CD8-positive, alpha-beta memory T cell (primary cell): Measurements from ENCODE around the gene FOXA1. TPM values are rescaled to one million over a fixed set of nuclear protein-coding genes. Genes with fewer than 3 reads are reported as not detected.

Experiments used
- CTCF ChIA-PET: fragments of 350-600 bp; sonication (Branson Sonifier 250); formaldehyde crosslinking; loops from one replicate; lab custom pipeline; 2021; ENCODE audit warnings: antibody characterized with exemption; lab: Charles Lee
- POLR2A ChIA-PET: fragments of 350-600 bp; sonication (Branson Sonifier 250); formaldehyde crosslinking; loops from one replicate; lab custom pipeline; 2021; ENCODE audit warnings: antibody characterized with exemption; lab: Charles Lee
- DNase-seq, 5 donors: peaks; one replicate each; pipeline versions ENCODE4 v3.0.0 to v3.0.0-alpha.2; 2020 to 2022; ENCODE audit warnings: mixed read lengths in 1 of 5
- H3K27ac ChIP-seq: one replicate; pipeline ENCODE4 v1.7.0; 2013; ENCODE audit warnings: low read depth, mild to moderate bottlenecking, low read length, moderate library complexity
- H3K27me3 ChIP-seq: 2 replicates; pipeline ENCODE4 v1.7.0; 2013; ENCODE audit warnings: low read length, mild to moderate bottlenecking; ENCODE audit not compliant: insufficient read depth, poor library complexity, severe bottlenecking
- H3K36me3 ChIP-seq: 2 replicates; pipeline ENCODE4 v1.7.0; 2013; ENCODE audit warnings: mild to moderate bottlenecking, low read length, moderate library complexity; ENCODE audit not compliant: insufficient read depth
- H3K4me1 ChIP-seq: 2 replicates; pipeline ENCODE4 v1.7.0; 2013; ENCODE audit warnings: mild to moderate bottlenecking, low read length, moderate library complexity; ENCODE audit not compliant: insufficient read depth
- H3K4me3 ChIP-seq: 2 replicates; pipeline ENCODE4 v1.7.0; 2013; ENCODE audit warnings: mild to moderate bottlenecking, low read length
- H3K9me3 ChIP-seq: 2 replicates; pipeline ENCODE4 v1.7.0; 2013; ENCODE audit warnings: mild to moderate bottlenecking, low read length
- H3K27ac Mint-ChIP-seq, 8 donors: one replicate each; pipeline ENCODE4 v1.8.0; 2020 to 2021; ENCODE audit warnings: mixed read lengths in 8 of 8, mild to moderate bottlenecking in 6 of 8, inconsistent platforms in 3 of 8, moderate library complexity in 3 of 8
- H3K27me3 Mint-ChIP-seq, 2 donors: one replicate each; pipeline ENCODE4 v1.8.0; 2020 to 2021; ENCODE audit warnings: mixed read lengths in 2 of 2, mild to moderate bottlenecking in 1 of 2, moderate library complexity in 1 of 2
- H3K36me3 Mint-ChIP-seq, 3 donors: one replicate each; pipeline ENCODE4 v1.8.0; 2020 to 2021; ENCODE audit warnings: mixed read lengths in 3 of 3, inconsistent platforms in 1 of 3, mild to moderate bottlenecking in 1 of 3
- H3K4me1 Mint-ChIP-seq, 3 donors: one replicate each; pipeline ENCODE4 v1.8.0; 2020 to 2021; ENCODE audit warnings: mixed read lengths in 3 of 3, inconsistent platforms in 1 of 3, mild to moderate bottlenecking in 1 of 3
- H3K4me3 Mint-ChIP-seq, 7 donors: one replicate each; pipeline ENCODE4 v1.8.0; 2020 to 2021; ENCODE audit warnings: mixed read lengths in 7 of 7, mild to moderate bottlenecking in 6 of 7, moderate library complexity in 4 of 7, inconsistent platforms in 2 of 7
- H3K9me3 Mint-ChIP-seq, 5 donors: one replicate each; pipeline ENCODE4 v1.8.0; 2020 to 2022; ENCODE audit warnings: mixed read lengths in 5 of 5, mild to moderate bottlenecking in 3 of 5, moderate library complexity in 2 of 5, inconsistent platforms in 1 of 5
- polyA plus RNA-seq: library from polyadenylated mRNA; unstranded; fragments of 300-500 nt; fragmentation: Illumina TruSeq; gene quantifications from one replicate; pipeline ENCODE4 v1.2.3, GENCODE V29; 2021
- total RNA-seq, 2 experiments: library from RNA; stranded (reverse); gene quantifications; one replicate each; pipeline ENCODE4 v1.2.3, GENCODE V29; 2021

Gene FOXA1
- total and polyA plus RNA-seq, 3 experiments from 2014 or later = 0.42 TPM; not detected in 2

- Histone ChIP-seq H3K9me3 (no peaks in the 10 kb centered on the region), H3K4me1 (no peaks in the 10 kb centered on the region), H3K27ac (no peak overlapping the region), H3K36me3 (no peaks in the 10 kb centered on the region), H3K4me3 (no peak overlapping the region), H3K27me3 (peaks cover 14% of the 10 kb centered on the region)
- no peak for DNase-seq
- peaks cover 56 to 72% of the 10 kb centered on the region in 2 donors for H3K27me3 Mint-ChIP-seq
- peak overlapping the region in 1 of 8 donors; percentile 20 for H3K27ac Mint-ChIP-seq
- peaks cover 19 to 51% (median 27%) of the 10 kb centered on the region in 5 donors for H3K9me3 Mint-ChIP-seq
- POLR2A ChIA-PET = no interaction called here
- CTCF ChIA-PET = no interaction called here
- no peak overlapping the region for H3K4me3 Mint-ChIP-seq
- H3K4me1 Mint-ChIP-seq = peaks cover 3 to 7% (median 6%) of the 10 kb centered on the region in 3 donors
- H3K36me3 Mint-ChIP-seq = peaks cover 0 to 7% (median 1%) of the 10 kb centered on the region in 3 donors
Observed at GRCh38 chr14:37590428-37591139, 4.5 kb downstream of the FOXA1 start.

DNA sequence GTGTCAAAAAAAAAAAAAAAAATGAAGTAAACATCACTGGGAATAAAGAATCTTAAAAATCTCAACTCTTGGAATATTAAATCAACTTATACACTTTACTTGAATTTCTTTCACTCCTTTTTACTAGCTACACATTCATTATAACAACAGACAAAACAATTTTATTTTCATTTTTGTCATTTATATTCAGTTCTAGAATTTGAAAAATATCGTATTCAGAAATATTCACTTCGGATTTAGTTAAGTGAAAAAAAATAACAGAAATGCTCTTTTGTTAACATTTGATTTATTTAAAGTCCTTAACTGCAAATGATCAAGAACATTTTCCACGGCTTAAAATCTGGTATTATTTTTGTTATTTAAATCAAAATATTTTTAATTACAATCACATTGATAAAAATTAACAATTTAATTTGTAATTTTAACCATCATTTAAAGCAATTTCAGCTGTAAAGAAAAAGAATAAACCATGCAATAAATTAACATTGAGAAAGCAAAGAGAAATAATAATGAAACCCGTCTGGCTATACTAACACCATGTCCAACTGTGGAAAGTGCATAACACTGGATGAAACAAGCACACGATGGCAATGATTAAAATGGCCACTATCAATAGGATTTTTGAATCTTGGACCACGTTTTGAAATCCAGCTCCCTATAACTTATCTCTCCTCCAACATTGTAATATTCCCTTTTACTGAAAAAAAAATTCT is 5.2 kb downstream of the FOXA1 start:
- peaks cover 14% of the 10 kb centered on the region for H3K27me3 ChIP-seq
- no peaks in the 10 kb centered on the region for H3K36me3 ChIP-seq
- Mint-ChIP-seq H3K36me3 (peaks cover 0 to 7% (median 1%) of the 10 kb centered on the region in 3 donors), H3K27me3 (peaks cover 60 to 77% of the 10 kb centered on the region in 2 donors), H3K27ac (no peak overlapping the region), H3K4me3 (no peak overlapping the region), H3K4me1 (peaks cover 3 to 6% (median 5%) of the 10 kb centered on the region in 3 donors), H3K9me3 (peaks cover 19 to 56% (median 27%) of the 10 kb centered on the region in 5 donors)
- H3K9me3 ChIP-seq = no peaks in the 10 kb centered on the region
- no peak for DNase-seq
- H3K27ac ChIP-seq = no peak overlapping the region
- POLR2A ChIA-PET = no interaction called here
- H3K4me1 ChIP-seq = no peaks in the 10 kb centered on the region
- CTCF ChIA-PET = no interaction called here
- H3K4me3 ChIP-seq = no peak overlapping the region

DNA sequence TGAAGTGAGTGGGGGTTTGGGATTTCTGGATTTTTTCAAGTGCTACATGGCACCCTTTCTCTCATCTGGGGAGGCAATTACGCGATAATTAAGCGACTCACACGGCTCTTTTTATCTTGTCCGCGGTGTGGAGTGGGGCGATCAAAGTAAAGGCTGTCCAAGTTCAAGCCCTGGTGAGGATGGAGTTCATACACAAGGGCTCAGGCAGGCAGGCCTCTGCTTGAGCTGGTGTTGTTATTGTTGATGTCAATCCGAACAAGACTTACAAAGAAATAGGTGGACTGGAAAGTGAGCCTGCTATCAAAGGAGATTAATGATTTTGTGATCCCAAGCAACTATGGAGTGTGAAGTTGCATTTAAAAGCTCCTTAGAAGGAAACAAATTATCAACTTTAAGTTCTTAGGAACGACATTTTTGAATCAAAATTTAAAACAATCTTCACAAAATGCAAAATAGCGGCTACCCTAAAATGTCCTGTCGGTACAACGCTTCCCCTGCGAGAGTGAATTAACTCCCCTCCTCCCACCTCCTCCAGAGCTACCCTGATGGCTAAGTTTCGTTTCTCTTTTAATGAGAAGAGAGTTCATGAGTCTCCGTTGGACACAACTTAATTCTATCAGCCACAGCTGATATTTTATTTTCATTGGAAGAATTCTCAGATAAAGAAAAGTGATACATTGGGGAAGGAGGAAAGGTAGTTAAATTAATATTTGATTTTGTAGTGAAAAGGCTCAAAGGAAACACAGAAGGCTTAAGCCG is 5.9 kb downstream of the FOXA1 start:
- Mint-ChIP-seq H3K4me1 (peaks cover 2 to 4% (median 3%) of the 10 kb centered on the region in 3 donors), H3K9me3 (peaks cover 17 to 54% (median 27%) of the 10 kb centered on the region in 5 donors), H3K4me3 (no peak overlapping the region), H3K27me3 (peaks cover 61 to 74% of the 10 kb centered on the region in 2 donors), H3K27ac (no peak overlapping the region), H3K36me3 (peaks cover 0 to 6% (median 1%) of the 10 kb centered on the region in 3 donors)
- Histone ChIP-seq H3K27me3 (peaks cover 14% of the 10 kb centered on the region), H3K27ac (no peak overlapping the region), H3K4me3 (no peak overlapping the region), H3K9me3 (no peaks in the 10 kb centered on the region), H3K4me1 (no peaks in the 10 kb centered on the region), H3K36me3 (no peaks in the 10 kb centered on the region)
- no peak for DNase-seq
- CTCF ChIA-PET = no interaction called here
- POLR2A ChIA-PET = no interaction called here

GRCh38 chr14:37588667-37588955 is 6.4 kb downstream of the FOXA1 start:
- Mint-ChIP-seq H3K27me3 (peaks cover 56 to 68% of the 10 kb centered on the region in 2 donors), H3K36me3 (peaks cover 0 to 3% (median 1%) of the 10 kb centered on the region in 3 donors), H3K4me3 (no peak overlapping the region), H3K9me3 (peaks cover 13 to 49% (median 27%) of the 10 kb centered on the region in 5 donors), H3K4me1 (no peaks in the 10 kb centered on the region), H3K27ac (no peak overlapping the region)
- Histone ChIP-seq H3K9me3 (no peaks in the 10 kb centered on the region), H3K27ac (no peak overlapping the region), H3K36me3 (no peaks in the 10 kb centered on the region), H3K4me3 (no peak overlapping the region), H3K27me3 (peaks cover 11% of the 10 kb centered on the region), H3K4me1 (no peaks in the 10 kb centered on the region)
- ChIA-PET CTCF (no interaction called here), POLR2A (no interaction called here)
- no peak for DNase-seq

GRCh38 chr14:37587881-37588666 is 7.0 kb downstream of the FOXA1 start:
- H3K36me3 ChIP-seq = no peaks in the 10 kb centered on the region
- no peak overlapping the region for H3K27ac ChIP-seq
- no peak overlapping the region for H3K4me3 ChIP-seq
- no peak for DNase-seq
- H3K27me3 ChIP-seq = peaks cover 11% of the 10 kb centered on the region
- ChIA-PET POLR2A (no interaction called here), CTCF (no interaction called here)
- Mint-ChIP-seq H3K36me3 (peaks cover 0 to 3% (median 1%) of the 10 kb centered on the region in 3 donors), H3K4me1 (no peaks in the 10 kb centered on the region), H3K27ac (no peak overlapping the region), H3K4me3 (no peak overlapping the region), H3K9me3 (peaks cover 12 to 45% (median 27%) of the 10 kb centered on the region in 5 donors), H3K27me3 (peaks cover 51 to 63% of the 10 kb centered on the region in 2 donors)
- no peaks in the 10 kb centered on the region for H3K4me1 ChIP-seq
- H3K9me3 ChIP-seq = no peaks in the 10 kb centered on the region

DNA sequence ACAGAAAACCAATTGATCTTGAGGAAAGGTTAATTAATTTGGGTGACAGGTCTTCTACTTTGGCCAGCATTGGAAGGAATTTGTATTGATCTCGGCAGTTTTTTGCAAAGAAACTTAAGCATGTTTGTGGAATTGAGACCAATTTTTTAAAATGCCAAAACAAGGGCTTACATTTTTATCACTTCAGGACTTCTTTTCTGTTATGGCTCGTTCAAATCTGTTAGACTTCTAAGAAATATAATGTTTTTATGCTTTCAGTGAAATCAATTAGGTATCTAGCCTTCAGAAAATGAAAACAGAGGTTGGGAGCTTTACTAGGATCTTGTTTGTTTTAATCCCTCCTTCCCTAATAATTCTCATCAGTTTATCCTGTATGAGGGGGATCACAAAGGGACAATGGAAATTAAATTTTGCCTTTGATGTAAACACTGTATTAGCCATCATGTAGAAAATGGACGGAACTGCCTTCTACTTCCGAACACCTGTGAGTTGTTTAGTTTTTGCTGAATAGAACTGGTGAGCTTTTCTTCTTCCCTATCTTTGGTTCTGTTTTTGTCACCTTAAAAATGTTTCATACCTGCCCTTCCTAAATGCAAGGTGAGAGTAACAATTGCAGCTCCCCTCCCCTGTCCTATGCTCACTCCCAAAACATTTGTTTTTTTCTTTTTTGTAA is 7.8 kb downstream of the FOXA1 start:
- H3K36me3 Mint-ChIP-seq = peaks cover 0 to 3% (median 1%) of the 10 kb centered on the region in 3 donors
- H3K4me1 ChIP-seq = no peaks in the 10 kb centered on the region
- no peaks in the 10 kb centered on the region for H3K4me1 Mint-ChIP-seq
- peaks cover 43 to 60% of the 10 kb centered on the region in 2 donors for H3K27me3 Mint-ChIP-seq
- no peak overlapping the region for H3K27ac ChIP-seq
- no peak overlapping the region for H3K27ac Mint-ChIP-seq
- no peaks in the 10 kb centered on the region for H3K9me3 ChIP-seq
- no peak overlapping the region for H3K4me3 Mint-ChIP-seq
- POLR2A ChIA-PET = no interaction called here
- DNase-seq = no peak
- H3K36me3 ChIP-seq = no peaks in the 10 kb centered on the region
- CTCF ChIA-PET = no interaction called here
- H3K27me3 ChIP-seq = peaks cover 11% of the 10 kb centered on the region
- no peak overlapping the region for H3K4me3 ChIP-seq
- peaks cover 8 to 38% (median 22%) of the 10 kb centered on the region in 5 donors for H3K9me3 Mint-ChIP-seq

DNA sequence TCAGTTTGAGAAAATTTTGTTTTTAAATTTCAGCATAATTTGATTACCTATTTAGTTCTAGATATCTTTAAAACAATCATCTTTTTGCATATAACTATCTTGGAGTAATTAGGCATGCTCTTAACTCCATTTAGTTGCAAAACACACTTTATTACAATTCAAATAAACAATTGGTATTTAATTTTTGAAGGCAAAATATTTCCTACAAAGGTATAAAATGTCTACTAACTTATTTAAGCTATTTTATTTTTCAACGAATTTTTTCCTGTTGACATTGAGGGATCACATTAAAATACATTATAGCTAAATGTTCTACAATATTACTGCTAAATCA is 8.3 kb downstream of the FOXA1 start:
- peaks cover 11% of the 10 kb centered on the region for H3K27me3 ChIP-seq
- ChIA-PET CTCF (no interaction called here), POLR2A (no interaction called here)
- no peak overlapping the region for H3K27ac ChIP-seq
- Mint-ChIP-seq H3K4me1 (no peaks in the 10 kb centered on the region), H3K4me3 (no peak overlapping the region), H3K36me3 (peaks cover 0 to 3% (median 1%) of the 10 kb centered on the region in 3 donors), H3K9me3 (peaks cover 8 to 36% (median 22%) of the 10 kb centered on the region in 5 donors), H3K27ac (no peak overlapping the region), H3K27me3 (peaks cover 41 to 62% of the 10 kb centered on the region in 2 donors)
- DNase-seq = no peak
- no peaks in the 10 kb centered on the region for H3K4me1 ChIP-seq
- no peak overlapping the region for H3K4me3 ChIP-seq
- no peaks in the 10 kb centered on the region for H3K36me3 ChIP-seq
- H3K9me3 ChIP-seq = no peaks in the 10 kb centered on the region
